DND-41 (cell line): ENCODE results near the gene SIRPD.

ENCODE experiments used
- ATAC-seq: fragments of 200-7000 bp; cut with Tn5 transposase; 3 replicates; pipeline ENCODE4 v1.9.1; 2021; ENCODE audit warnings: low read depth; ENCODE audit not compliant: insufficient read depth
- DNase-seq: peaks from one replicate; pipeline ENCODE4 v3.0.0-alpha.2; 2020
- H2AFZ ChIP-seq: 2 replicates; pipeline ENCODE4 v1.6.0; 2012; ENCODE audit warnings: low read depth, low read length
- H3K27ac ChIP-seq: 2 replicates; pipeline ENCODE4 v1.5.1; 2012; ENCODE audit warnings: low read length, inconsistent platforms
- H3K27me3 ChIP-seq: fragments of 200-600 bp; sonication (generic); 2 replicates; pipeline ENCODE4 v1.6.0; 2012; ENCODE audit warnings: low read length, mild to moderate bottlenecking, inconsistent platforms; ENCODE audit not compliant: insufficient read depth, poor library complexity
- H3K36me3 ChIP-seq: 2 replicates; pipeline ENCODE4 v1.5.1; 2012; ENCODE audit warnings: low read length, inconsistent platforms; ENCODE audit not compliant: insufficient read depth
- H3K4me1 ChIP-seq: 2 replicates; pipeline ENCODE4 v1.5.1; 2012; ENCODE audit warnings: mild to moderate bottlenecking, low read length; ENCODE audit not compliant: insufficient read depth
- H3K4me2 ChIP-seq: 2 replicates; pipeline ENCODE4 v1.6.0; 2012; ENCODE audit warnings: mild to moderate bottlenecking, moderate library complexity, low read length, inconsistent platforms; ENCODE audit not compliant: insufficient read depth
- H3K4me3 ChIP-seq, 2 experiments: fragments of 200-600 bp in 1 of 2; shearing (Covaris generic) in 1 of 2; 2 replicates each; pipeline ENCODE4 v1.5.1; 2012 to 2016; ENCODE audit warnings: inconsistent platforms in 2 of 2, low read length in 2 of 2, mild to moderate bottlenecking in 2 of 2, low read depth in 1 of 2, moderate library complexity in 1 of 2
- H3K79me2 ChIP-seq: 2 replicates; pipeline ENCODE4 v1.6.0; 2012; ENCODE audit warnings: low read length, inconsistent platforms; ENCODE audit not compliant: insufficient read depth
- H3K9ac ChIP-seq: 2 replicates; pipeline ENCODE4 v1.6.0; 2012; ENCODE audit warnings: low read depth, mild to moderate bottlenecking, inconsistent platforms, low read length, moderate library complexity
- H3K9me3 ChIP-seq: 2 replicates; pipeline ENCODE4 v1.5.1; 2012; ENCODE audit warnings: low read length, moderate library complexity, mild to moderate bottlenecking, inconsistent platforms; ENCODE audit not compliant: insufficient read depth, severe bottlenecking
- H4K20me1 ChIP-seq: 2 replicates; pipeline ENCODE4 v1.6.0; 2012; ENCODE audit warnings: low read length; ENCODE audit not compliant: insufficient read depth
- EZH2 ChIP-seq: IDR thresholded peaks from 3 replicates; pipeline ENCODE4 v1.6.1; 2012; ENCODE audit warnings: borderline replicate concordance, low read depth, mild to moderate bottlenecking, moderate library complexity, low read length, inconsistent platforms; ENCODE audit not compliant: severe bottlenecking
- TF ChIP-seq, protein P1 (sequence below): IDR thresholded peaks from 2 replicates; pipeline ENCODE4 v1.5.1; 2012; ENCODE audit warnings: borderline replicate concordance, low read length, moderate library complexity, mild to moderate bottlenecking; ENCODE audit not compliant: poor library complexity, severe bottlenecking; ENCODE audit errors: extremely low read depth

Gene SIRPD

DNA sequence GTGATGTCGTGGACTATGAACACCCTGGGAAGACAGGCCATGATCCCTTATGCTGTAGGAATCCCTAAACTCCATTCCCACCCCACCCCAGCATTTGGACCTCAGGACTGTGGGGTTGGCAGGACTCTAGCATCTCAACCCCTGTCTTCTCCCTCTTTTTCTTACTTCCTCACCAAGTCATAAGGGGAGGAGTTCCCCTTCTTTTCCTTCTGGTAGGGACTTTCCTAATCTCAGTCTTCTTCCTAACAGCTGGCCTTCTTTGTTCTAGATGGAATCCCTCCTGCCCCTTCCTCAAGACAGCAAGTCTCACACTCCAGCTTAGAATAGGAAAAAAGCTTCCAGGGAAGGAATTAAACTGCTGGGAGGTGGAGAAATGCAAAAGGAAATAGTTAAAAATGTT, 64.0 kb downstream of the SIRPD start:
- Histone ChIP-seq H3K36me3 (no peaks in the 10 kb centered on the region), H3K4me2 (no peak overlapping the region)

DNA sequence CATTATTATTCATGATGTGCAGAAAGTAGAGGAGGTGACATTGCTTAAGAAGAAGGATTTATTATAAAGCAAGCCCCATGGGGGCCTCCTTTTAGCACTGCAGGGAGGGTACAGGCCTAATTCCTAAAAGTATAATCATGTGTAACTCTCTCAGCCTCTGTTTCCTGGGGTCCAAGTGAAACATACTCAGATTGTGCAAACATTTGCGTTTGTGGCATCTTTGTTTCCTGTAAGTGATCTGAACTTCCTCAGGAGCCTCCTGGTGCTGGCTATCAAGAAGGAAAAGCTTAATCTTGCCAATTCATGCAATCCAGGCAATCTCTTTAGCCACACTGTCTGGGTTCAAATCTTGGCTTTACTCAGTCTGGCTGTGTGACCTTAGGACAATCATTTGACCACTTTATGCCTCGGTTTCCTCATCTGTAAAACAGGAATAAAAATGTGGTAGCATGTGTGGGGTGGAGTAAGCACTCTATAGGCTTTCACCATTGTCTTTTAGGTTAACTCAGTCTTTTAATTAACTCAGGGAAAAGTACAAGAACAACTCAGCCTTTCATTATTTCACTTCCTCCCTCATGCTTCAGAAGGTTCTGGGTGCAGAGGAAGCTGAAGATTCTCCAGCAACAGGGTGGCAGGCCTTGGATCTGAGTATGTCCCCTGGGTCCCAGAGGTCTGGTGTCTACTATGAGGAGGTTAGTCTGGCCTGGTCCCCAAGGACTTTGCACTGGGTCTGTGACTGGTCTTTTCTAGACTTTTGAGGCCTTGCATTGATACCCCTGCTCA, 65.5 kb downstream of the SIRPD start:
- no peak overlapping the region for H3K4me2 ChIP-seq

More for the DNA sequence above, 64.0 kb downstream of the SIRPD start:
- DNase-seq (no peak), ATAC-seq (no peak)
- Histone ChIP-seq H3K79me2 (no peaks in the 10 kb centered on the region), H3K4me1 (no peaks in the 10 kb centered on the region), H3K9me3 (no peaks in the 10 kb centered on the region), H4K20me1 (no peaks in the 10 kb centered on the region), H3K27me3 (peaks cover 32% of the 10 kb centered on the region), H3K9ac (no peak overlapping the region), H2AFZ (no peak overlapping the region), H3K4me3 (no peak overlapping the region), H3K27ac (no peak overlapping the region)
- TF ChIP-seq, protein P1, sequence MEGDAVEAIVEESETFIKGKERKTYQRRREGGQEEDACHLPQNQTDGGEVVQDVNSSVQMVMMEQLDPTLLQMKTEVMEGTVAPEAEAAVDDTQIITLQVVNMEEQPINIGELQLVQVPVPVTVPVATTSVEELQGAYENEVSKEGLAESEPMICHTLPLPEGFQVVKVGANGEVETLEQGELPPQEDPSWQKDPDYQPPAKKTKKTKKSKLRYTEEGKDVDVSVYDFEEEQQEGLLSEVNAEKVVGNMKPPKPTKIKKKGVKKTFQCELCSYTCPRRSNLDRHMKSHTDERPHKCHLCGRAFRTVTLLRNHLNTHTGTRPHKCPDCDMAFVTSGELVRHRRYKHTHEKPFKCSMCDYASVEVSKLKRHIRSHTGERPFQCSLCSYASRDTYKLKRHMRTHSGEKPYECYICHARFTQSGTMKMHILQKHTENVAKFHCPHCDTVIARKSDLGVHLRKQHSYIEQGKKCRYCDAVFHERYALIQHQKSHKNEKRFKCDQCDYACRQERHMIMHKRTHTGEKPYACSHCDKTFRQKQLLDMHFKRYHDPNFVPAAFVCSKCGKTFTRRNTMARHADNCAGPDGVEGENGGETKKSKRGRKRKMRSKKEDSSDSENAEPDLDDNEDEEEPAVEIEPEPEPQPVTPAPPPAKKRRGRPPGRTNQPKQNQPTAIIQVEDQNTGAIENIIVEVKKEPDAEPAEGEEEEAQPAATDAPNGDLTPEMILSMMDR: no peak
- no peak for TF ChIP-seq EZH2

GRCh38 chr20:1491281-1491840, 66.1 kb downstream of the SIRPD start, which contains the start of gene SIRPB2:
Gene SIRPB2, minus strand, starts transcription at chr20:1491420. Its CDS starts 61 bp downstream, at chr20:1491359.
- DNase-seq: no peak

More for the DNA sequence above, 65.5 kb downstream of the SIRPD start:
- Histone ChIP-seq H3K9me3 (no peaks in the 10 kb centered on the region), H3K27me3 (peaks cover 36% of the 10 kb centered on the region), H2AFZ (no peak overlapping the region), H3K36me3 (no peaks in the 10 kb centered on the region), H3K9ac (no peak overlapping the region), H3K79me2 (no peaks in the 10 kb centered on the region), H4K20me1 (no peaks in the 10 kb centered on the region), H3K4me1 (no peaks in the 10 kb centered on the region), H3K4me3 (no peak overlapping the region), H3K27ac (no peak overlapping the region)
- ATAC-seq (no peak), DNase-seq (no peak)
- no peak for TF ChIP-seq EZH2

More at GRCh38 chr20:1491281-1491840, 66.1 kb downstream of the SIRPD start, which contains the start of gene SIRPB2:
- no peak within 1 kb of the TSS for H2AFZ ChIP-seq
- H3K36me3 ChIP-seq: no peaks in the 10 kb centered on the region
- no peak for TF ChIP-seq EZH2
- TF ChIP-seq, protein P1: no peak
- H3K9me3 ChIP-seq: no peaks in the 10 kb centered on the region
- H4K20me1 ChIP-seq: no peaks in the 10 kb centered on the region
- H3K27ac ChIP-seq: no peak within 1 kb of the TSS
- H3K9ac ChIP-seq: no peak within 1 kb of the TSS
- no peaks in the 10 kb centered on the region for H3K79me2 ChIP-seq
- no peak within 1 kb of the TSS for H3K4me3 ChIP-seq
- no peak for ATAC-seq
- no peaks in the 10 kb centered on the region for H3K4me1 ChIP-seq
- no peak within 1 kb of the TSS for H3K4me2 ChIP-seq
- H3K27me3 ChIP-seq: peaks cover 39% of the 10 kb centered on the region
